GM21576 (cell line): ENCODE measurements around the gene TRIM6.
"Not testable (repeated sequence)": the region's sequence is repeated elsewhere in the genome, so short reads cannot be mapped to it uniquely, and the experiment has no call there.

ENCODE experiments used
- ATAC-seq: cut with Tn5 transposase; IDR thresholded peaks from one replicate; pipeline ENCODE4 v1.9.1; 2021; ENCODE audit warnings: mild to moderate bottlenecking, moderate library complexity; ENCODE audit not compliant: unreplicated experiment

The TRIM6 gene

DNA sequence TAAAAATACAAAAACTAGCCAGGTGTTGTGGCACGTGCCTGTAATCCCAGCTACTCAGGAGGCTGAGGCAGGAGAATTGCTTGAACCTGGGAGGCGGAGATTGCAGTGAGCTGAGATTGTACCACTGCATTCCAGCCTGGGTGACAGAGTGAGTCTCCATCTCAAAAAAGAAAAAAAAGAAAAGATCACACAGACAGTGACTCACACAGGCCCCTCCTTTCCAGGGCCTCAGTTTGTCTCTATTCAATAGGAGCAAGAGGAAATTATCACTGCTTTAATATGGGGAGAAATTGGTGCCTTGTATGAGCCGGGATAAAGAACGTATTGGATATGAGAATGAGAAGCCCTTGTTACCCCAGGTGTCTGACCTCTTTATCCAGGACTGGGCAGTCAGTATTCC is 6.4 kb downstream of the TRIM6 start:
- not testable (repeated sequence) for ATAC-seq

GRCh38 chr11:5603326-5603725 is 6.9 kb downstream of the TRIM6 start:
- no peak for ATAC-seq

DNA sequence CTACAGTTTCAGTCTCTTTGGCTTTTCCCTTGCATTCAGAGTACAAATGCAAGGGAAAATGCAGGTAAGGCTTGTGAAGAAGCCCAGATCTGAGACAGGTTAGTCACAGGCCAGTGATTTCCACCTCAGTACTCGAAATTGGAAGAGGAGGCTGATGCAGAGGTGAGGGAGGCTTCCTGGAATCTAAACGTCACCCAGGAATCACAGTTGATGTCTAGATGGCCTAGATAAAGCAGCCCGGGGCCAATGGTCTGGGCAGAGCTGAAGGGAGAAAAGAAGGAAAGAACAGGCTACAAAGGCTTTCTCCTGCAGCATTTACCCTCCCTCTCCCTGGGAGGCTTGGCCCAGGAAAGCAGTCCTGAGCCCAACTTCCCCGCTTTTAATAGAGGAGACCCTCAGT is 8.5 kb downstream of the TRIM6 start:
- no peak for ATAC-seq

- ATAC-seq: no peak
These were observed 9.4 kb downstream of the TRIM6 start for GRCh38 chr11:5605849-5606248.

- no peak for ATAC-seq
These were observed 12.4 kb downstream of the TRIM6 start for GRCh38 chr11:5608808-5609207.

- ATAC-seq: no peak
These were observed 14.0 kb downstream of the TRIM6 start for GRCh38 chr11:5610446-5610845.

DNA sequence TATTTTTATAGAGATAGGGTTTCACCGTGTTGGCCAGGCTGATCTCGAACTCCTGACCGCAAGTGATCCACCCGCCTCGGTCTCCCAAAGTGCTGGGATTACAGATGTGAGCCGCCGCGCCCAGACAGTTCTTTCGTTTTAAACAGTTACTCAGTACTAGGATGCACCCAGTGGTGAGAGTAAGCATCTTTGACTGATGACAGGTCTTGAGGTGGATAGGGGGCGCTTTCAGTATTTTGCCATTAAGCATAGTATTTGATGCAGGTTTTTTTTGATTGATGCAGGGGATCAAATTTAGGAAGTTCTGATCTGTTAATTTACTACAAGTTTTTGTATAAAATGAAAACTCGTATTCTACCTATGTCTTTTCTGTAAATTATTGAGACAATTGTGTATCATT is 15.2 kb downstream of the TRIM6 start:
- no peak for ATAC-seq

DNA sequence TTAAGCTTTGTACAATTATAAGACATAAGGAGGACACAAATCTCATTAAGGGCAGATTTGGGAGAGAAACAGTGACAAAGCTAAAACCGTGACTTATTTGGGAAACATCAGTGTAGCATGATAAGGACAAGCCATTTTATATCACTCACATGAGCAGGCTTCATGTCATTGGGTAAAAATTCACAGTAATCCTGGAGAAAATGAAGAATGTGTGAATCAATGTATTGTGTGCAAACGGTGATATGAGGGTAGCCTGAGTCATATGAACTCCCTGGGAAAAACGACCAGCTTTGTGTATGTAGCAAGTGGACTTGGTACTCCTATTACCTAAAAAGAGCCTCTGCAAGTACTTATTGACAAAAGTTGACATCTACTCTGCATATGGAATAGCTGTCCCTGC is 22.4 kb downstream of the TRIM6 start:
- no peak for ATAC-seq

GRCh38 chr11:5620651-5621521 is 24.4 kb downstream of the TRIM6 start:
- ATAC-seq: no peak

GRCh38 chr11:5621580-5621979 is 25.1 kb downstream of the TRIM6 start:
- ATAC-seq: no peak

DNA sequence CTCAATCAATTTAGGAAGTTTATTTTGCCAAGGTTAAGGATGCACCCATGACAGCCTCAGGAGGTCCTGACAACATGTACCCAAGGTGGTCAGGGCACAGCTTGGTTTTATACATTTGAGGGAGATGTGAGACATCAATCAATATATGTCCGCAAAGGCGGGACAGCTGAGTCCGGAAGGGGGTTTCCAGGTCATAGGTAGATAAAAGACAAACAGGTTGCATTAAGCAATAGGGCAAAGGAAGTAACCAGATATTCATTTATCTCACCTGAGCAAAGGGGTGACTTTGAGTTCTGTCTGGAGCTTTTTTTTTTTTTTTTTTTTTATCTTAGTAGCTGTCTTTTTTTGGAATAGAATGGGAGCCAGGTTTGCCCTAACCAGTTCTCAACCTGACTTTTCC is 26.4 kb downstream of the TRIM6 start:
- ATAC-seq: no peak

DNA sequence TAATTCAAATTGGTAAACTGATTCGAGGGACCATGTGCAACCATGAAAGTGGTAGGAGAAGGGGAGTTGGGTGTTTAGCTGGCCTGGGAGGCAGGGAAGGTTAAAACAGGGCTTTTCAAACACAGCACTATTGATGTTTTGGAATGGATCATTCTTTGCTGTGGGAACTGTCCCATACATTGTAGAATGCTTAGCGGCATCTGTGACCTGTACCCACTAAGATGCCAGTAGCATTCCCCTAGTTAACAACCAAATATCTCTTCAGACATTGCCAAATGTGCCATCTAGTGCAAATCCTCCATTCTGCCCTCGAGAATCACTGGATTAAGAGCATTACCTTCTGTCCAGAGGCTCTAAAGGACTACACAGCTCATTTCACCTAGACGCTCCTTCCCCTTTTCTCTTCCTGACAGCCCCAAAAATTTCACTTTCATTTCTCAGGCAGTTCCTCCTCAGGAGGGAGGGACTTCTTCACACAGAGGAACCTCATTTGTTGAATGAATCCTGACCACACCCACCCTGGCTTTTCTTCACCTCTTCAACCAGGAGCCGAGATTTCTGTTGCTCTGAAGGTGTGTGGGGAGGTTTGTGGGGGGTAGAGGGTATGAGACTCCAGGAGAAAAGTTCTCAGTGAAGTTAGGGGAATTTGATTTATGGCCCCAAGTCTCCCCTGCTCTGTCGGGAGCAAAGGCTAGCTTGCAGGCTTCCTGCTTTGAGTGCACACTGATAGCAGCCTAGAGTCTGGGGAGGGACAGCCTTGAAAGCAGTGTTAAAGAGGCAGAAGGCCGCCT is 28.2 kb downstream of the TRIM6 start, which contains the start of gene TRIM34:
Gene TRIM34, plus strand, starts transcription at position 513 of the 791 bp plus-strand sequence. CDS start 7,331 bp downstream, outside the sequence.
- peak; percentile 97 for ATAC-seq

DNA sequence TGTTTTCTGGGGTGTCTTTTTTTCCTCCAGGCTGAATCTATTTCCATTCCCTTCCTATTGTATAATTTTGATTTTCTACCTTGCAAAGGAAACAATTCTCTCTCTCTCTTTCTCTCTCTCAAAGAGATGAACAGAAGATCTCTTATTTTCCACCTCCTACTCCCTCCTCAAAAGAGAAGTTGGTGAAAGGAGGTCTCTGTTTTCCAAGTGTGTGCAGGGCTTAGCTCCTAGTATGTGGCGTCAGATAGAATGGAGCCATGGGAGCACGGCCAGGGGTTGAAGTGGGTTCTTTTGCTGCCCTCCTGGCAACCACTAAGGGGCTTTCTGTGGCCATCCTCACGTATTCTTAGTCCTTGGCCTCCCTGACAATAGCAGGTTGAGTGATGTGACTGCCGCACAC is 28.8 kb downstream of the TRIM6 start:
- ATAC-seq: no peak

- no peak for ATAC-seq
These were observed 29.8 kb downstream of the TRIM6 start for GRCh38 chr11:5626196-5626595.

- no peak for ATAC-seq
These were observed 35.0 kb downstream of the TRIM6 start for GRCh38 chr11:5631417-5631816.

GRCh38 chr11:5631969-5632635 is 35.7 kb downstream of the TRIM6 start:
- ATAC-seq: peak; percentile 95

- no peak for ATAC-seq
These were observed 43.5 kb downstream of the TRIM6 start for GRCh38 chr11:5639953-5640352.

DNA sequence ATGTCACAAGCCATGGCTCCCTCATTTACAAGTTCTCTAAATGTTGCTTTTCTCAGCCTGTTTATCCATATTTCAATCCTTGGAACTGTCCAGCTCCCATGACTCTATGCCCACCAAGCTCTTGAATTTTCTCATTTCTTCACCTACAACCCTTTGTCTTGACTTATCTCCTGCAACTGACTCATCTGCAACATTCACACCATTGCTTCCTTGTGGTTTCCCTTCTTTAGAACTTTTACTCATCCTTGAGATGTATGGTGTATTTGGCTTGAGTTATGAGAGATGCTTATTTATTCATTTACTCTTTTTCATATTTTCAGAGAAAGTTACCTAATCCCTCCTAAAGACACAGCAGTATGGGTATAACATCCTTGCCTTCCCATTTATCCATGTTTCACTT is 47.1 kb downstream of the TRIM6 start:
- ATAC-seq: no peak

- ATAC-seq: no peak
These were observed 49.7 kb downstream of the TRIM6 start for GRCh38 chr11:5646139-5646538.

DNA sequence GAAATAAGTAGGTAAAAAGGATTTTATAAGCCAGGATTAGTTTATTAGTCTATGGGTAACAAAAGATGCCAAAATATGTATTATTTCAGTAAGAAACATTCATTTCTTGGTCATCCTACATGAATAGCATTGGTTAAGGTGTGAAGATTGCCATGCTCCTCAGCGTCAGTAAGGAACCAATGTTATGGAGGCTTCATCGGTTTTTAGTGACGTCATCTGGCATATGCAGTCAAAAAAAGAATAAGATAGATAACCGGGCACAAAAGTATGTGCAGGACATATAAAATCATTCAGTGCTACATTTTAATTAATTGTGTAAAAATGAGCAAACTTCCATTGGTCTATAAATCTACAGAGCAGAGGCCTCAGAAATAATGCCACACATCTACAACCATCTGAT is 59.0 kb downstream of the TRIM6 start:
- ATAC-seq: no peak

DNA sequence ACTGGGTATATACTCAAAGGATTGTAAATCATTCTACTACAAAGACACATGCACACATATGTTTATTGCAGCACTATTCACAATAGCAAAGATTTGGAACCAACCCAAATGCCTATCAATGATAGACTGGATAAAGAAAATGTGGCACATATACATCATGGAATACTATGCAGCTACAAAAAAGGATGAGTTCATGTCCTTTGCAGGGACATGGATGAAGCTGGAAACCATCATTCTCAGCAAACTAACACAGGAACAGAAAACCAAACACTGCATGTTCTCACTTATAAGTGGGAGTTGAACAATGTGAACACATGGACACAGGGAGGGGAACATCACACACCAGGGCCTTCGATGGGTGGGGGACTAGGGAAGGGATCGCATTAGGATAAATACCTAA is 60.5 kb downstream of the TRIM6 start:
- not testable (repeated sequence) for ATAC-seq
